PC-9 (cell line): ENCODE measurements around the gene CUTA. TPM values are rescaled to one million over a fixed set of nuclear protein-coding genes. Genes with fewer than 3 reads are reported as not detected.
"Not testable (repeated sequence)": the region's sequence is repeated elsewhere in the genome, so short reads cannot be mapped to it uniquely, and the experiment has no call there.

Experiments used
- BruUV-seq: library from RNA; stranded (reverse); fragments of 400-500 nt; replicated peaks from 2 replicates; lab custom pipeline; 2021; lab: Mats Ljungman, UMichigan
- CTCF ChIA-PET: fragments of 300-600 bp; sonication (Branson Sonifier 250); formaldehyde crosslinking; loops from one replicate; lab custom pipeline; 2022; ENCODE audit warnings: antibody characterized with exemption; lab: Charles Lee
- POLR2A ChIA-PET: fragments of 300-600 bp; sonication (Branson Sonifier 250); formaldehyde crosslinking; loops from one replicate; lab custom pipeline; 2022; ENCODE audit warnings: antibody characterized with exemption; ENCODE audit not compliant: unreplicated experiment; lab: Charles Lee
- DNase-seq, 2 experiments: peaks; one replicate each; pipeline versions ENCODE4 v3.0.0 to v3.0.0-alpha.2; 2015 to 2022; ENCODE audit warnings: mixed read lengths in 1 of 2
- H2AFZ ChIP-seq: fragments of 200-600 bp; sonication (generic); 2 replicates; pipeline ENCODE4 v1.8.1; 2017; ENCODE audit warnings: antibody characterized with exemption
- H3F3A ChIP-seq: fragments of 200-600 bp; sonication (generic); 2 replicates; pipeline ENCODE4 v1.8.1; 2017; ENCODE audit warnings: antibody characterized with exemption, mild to moderate bottlenecking, low read depth; ENCODE audit not compliant: insufficient read depth
- H3K27ac ChIP-seq: fragments of 200-600 bp; sonication (generic); 2 replicates; pipeline ENCODE4 v1.6.1; 2016; ENCODE audit warnings: mixed run types
- H3K27me3 ChIP-seq: fragments of 200-600 bp; sonication (generic); 2 replicates; pipeline ENCODE4 v1.6.1; 2016; ENCODE audit warnings: low read depth, mixed run types; ENCODE audit not compliant: insufficient read depth
- H3K36me3 ChIP-seq: fragments of 200-600 bp; sonication (generic); 2 replicates; pipeline ENCODE4 v1.6.1; 2016; ENCODE audit warnings: low read depth, mixed run types
- H3K4me1 ChIP-seq: fragments of 200-600 bp; sonication (generic); replicated peaks from 2 replicates; pipeline ENCODE4 v1.6.1; 2016; ENCODE audit warnings: mixed run types; ENCODE audit not compliant: insufficient read depth
- H3K4me2 ChIP-seq: fragments of 200-600 bp; sonication (generic); 2 replicates; pipeline ENCODE4 v1.6.1; 2017; ENCODE audit warnings: mixed run types
- H3K4me3 ChIP-seq: fragments of 200-600 bp; sonication (generic); 2 replicates; pipeline ENCODE4 v1.6.1; 2016; ENCODE audit warnings: mixed run types
- H3K79me2 ChIP-seq: fragments of 200-600 bp; sonication (generic); 2 replicates; pipeline ENCODE4 v1.6.1; 2017; ENCODE audit warnings: low read depth, mixed run types
- H3K9me2 ChIP-seq: fragments of 200-600 bp; sonication (generic); 2 replicates; pipeline ENCODE4 v1.8.1; 2017; ENCODE audit warnings: mild to moderate bottlenecking; ENCODE audit not compliant: insufficient read depth
- H3K9me3 ChIP-seq: fragments of 200-600 bp; sonication (generic); 2 replicates; pipeline ENCODE4 v1.8.1; 2016; ENCODE audit warnings: low read depth; ENCODE audit not compliant: insufficient read depth
- H4K20me1 ChIP-seq: fragments of 200-600 bp; sonication (generic); 2 replicates; pipeline ENCODE4 v1.8.1; 2017; ENCODE audit not compliant: insufficient read depth
- EZH2 ChIP-seq: fragments of 200-600 bp; sonication (generic); IDR thresholded peaks from 2 replicates; pipeline ENCODE4 v1.8.0; 2017; ENCODE audit warnings: antibody characterized with exemption, low read depth
- intact Hi-C: fragments of 100-400 bp; cut with micrococcal nuclease; formaldehyde crosslinking; loops from one replicate; pipeline ENCODE4 v1.10.0; 2022; ENCODE audit not compliant: unreplicated experiment
- total RNA-seq: library from RNA; stranded (reverse); gene quantifications from 2 replicates; pipeline ENCODE4 v1.2.3, GENCODE V29; 2021
- TF ChIP-seq, protein P1 (sequence below): fragments of 200-600 bp; sonication (generic); conservative IDR thresholded peaks from 2 replicates; pipeline ENCODE4 v1.6.1; 2017; ENCODE audit warnings: mixed run types, antibody characterized with exemption, mild to moderate bottlenecking, moderate library complexity

CUTA gene
- total RNA-seq, 1 experiment from 2014 or later: 213 TPM

DNA sequence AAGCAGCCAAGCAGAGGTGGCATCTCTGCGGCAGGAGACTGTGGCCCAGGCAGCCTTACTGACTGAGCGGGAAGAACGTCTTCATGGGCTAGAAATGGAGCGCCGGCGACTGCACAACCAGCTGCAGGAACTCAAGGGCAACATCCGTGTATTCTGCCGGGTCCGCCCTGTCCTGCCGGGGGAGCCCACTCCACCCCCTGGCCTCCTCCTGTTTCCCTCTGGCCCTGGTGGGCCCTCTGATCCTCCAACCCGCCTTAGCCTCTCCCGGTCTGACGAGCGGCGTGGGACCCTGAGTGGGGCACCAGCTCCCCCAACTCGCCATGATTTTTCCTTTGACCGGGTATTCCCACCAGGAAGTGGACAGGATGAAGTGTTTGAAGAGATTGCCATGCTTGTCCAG is 13.0 kb downstream of the CUTA start:
- ChIA-PET CTCF (no interaction called here), POLR2A (no interaction called here)
- no TSS peak for BruUV-seq
- intact Hi-C loops: no loop called here
- H3K27me3 ChIP-seq: no peaks in the 10 kb centered on the region
- H2AFZ ChIP-seq: no peak overlapping the region
- no peak for DNase-seq
- H3F3A ChIP-seq: peaks cover 31% of the 10 kb centered on the region
- peaks cover 11% of the 10 kb centered on the region; the same call in 1 of the 2 replicates for H3K36me3 ChIP-seq
- no peaks in the 10 kb centered on the region for H3K9me2 ChIP-seq
- TF ChIP-seq, protein P1, sequence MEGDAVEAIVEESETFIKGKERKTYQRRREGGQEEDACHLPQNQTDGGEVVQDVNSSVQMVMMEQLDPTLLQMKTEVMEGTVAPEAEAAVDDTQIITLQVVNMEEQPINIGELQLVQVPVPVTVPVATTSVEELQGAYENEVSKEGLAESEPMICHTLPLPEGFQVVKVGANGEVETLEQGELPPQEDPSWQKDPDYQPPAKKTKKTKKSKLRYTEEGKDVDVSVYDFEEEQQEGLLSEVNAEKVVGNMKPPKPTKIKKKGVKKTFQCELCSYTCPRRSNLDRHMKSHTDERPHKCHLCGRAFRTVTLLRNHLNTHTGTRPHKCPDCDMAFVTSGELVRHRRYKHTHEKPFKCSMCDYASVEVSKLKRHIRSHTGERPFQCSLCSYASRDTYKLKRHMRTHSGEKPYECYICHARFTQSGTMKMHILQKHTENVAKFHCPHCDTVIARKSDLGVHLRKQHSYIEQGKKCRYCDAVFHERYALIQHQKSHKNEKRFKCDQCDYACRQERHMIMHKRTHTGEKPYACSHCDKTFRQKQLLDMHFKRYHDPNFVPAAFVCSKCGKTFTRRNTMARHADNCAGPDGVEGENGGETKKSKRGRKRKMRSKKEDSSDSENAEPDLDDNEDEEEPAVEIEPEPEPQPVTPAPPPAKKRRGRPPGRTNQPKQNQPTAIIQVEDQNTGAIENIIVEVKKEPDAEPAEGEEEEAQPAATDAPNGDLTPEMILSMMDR: no peak
- no peak for TF ChIP-seq EZH2
- no peaks in the 10 kb centered on the region for H3K9me3 ChIP-seq
- no peak overlapping the region for H3K4me3 ChIP-seq
- H3K4me1 ChIP-seq: peaks cover 7% of the 10 kb centered on the region; the same call in 1 of the 2 replicates
- H3K27ac ChIP-seq: no peak overlapping the region
- H3K4me2 ChIP-seq: no peak overlapping the region
- H4K20me1 ChIP-seq: no peaks in the 10 kb centered on the region
- no peaks in the 10 kb centered on the region for H3K79me2 ChIP-seq

DNA sequence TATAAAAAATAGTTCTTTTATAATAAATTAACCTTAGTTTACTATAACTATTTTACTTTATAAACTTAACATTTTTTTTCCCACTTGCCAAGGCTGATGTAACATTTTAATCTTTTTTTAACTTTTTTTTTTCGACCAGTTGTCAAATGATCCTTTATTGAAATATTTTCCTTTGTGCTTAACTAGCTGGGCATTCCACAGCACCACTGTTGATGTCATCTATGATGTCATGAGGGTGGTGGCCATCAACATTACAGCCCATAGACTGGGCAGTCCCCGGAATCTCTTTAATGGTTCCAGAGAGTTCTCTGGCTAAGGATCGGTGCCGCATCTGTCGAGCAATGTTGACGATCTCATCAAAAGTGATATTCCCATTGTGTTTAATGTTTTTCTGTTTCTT is 18.0 kb downstream of the CUTA start:
- H3F3A ChIP-seq, H3K4me2 ChIP-seq, H4K20me1 ChIP-seq, H3K9me3 ChIP-seq, H3K27me3 ChIP-seq, POLR2A ChIA-PET, H3K27ac ChIP-seq, BruUV-seq, DNase-seq, CTCF ChIA-PET, H2AFZ ChIP-seq, intact Hi-C loops, H3K4me1 ChIP-seq, H3K9me2 ChIP-seq, H3K4me3 ChIP-seq: not testable (repeated sequence)
- peaks cover 11% of the 10 kb centered on the region; the same call in 1 of the 2 replicates for H3K36me3 ChIP-seq
- H3K79me2 ChIP-seq: peaks cover 36% of the 10 kb centered on the region

DNA sequence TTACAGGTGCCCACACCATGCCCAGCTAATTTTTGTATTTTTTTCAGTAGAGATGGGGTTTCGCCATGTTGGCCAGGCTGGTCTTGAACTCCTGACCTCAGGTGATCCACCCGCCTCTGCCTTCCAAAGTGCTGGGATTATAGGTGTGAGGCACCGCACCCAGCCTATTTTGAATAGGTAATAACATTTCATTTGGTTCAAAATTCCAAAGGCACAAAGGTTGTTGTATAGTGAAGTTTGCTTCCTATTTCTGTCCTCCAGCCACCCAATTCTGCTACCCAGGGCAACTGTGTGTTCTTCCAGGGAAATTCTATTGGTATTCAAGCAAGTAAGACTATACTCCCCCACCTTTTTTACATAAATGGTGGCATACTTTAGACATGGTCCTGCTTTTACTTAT is 19.3 kb downstream of the CUTA start:
- H3K27me3 ChIP-seq, intact Hi-C loops, H3K4me2 ChIP-seq, H3F3A ChIP-seq, H2AFZ ChIP-seq, H4K20me1 ChIP-seq, BruUV-seq, H3K9me3 ChIP-seq, CTCF ChIA-PET, H3K27ac ChIP-seq, H3K4me3 ChIP-seq, DNase-seq, H3K9me2 ChIP-seq, H3K36me3 ChIP-seq: not testable (repeated sequence)
- Histone ChIP-seq H3K79me2 (peaks cover 48% of the 10 kb centered on the region), H3K4me1 (peaks cover 20% of the 10 kb centered on the region)
- POLR2A ChIA-PET: interaction anchor here (0.7 kb wide), 1 partner anchor 73 kb away, joined by 3 read pairs; no protein-coding TSS in a partner anchor

DNA sequence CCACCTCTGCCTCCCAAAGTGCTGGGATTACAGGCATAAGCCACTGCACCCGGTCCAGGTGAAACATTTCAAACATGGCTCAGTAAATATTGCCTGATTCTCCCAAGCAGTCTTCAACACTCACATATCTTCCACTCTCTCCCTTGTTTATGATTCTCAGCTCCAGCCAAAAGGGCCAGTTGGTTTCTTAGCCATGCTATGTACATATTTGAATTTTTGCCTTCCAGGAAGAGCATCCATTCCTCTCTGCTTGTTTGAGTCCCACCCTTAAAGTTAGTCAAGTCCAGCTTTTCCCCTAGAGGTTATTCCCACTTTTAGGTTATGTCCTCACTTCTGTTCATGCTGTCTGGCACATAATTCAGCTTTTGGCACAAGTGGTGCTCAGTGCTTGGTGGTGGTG is 20.4 kb downstream of the CUTA start:
- Histone ChIP-seq H3F3A (peaks cover 2% of the 10 kb centered on the region; the same call in 1 of the 2 replicates), H3K4me3 (no peak overlapping the region), H2AFZ (no peak overlapping the region), H3K27me3 (no peaks in the 10 kb centered on the region), H3K9me3 (no peaks in the 10 kb centered on the region), H4K20me1 (no peaks in the 10 kb centered on the region; the same call in 1 of the 2 replicates), H3K27ac (no peak overlapping the region), H3K9me2 (no peaks in the 10 kb centered on the region), H3K4me2 (no peak overlapping the region), H3K79me2 (peaks cover 59% of the 10 kb centered on the region), H3K36me3 (no peaks in the 10 kb centered on the region), H3K4me1 (peaks cover 31% of the 10 kb centered on the region)
- ChIA-PET POLR2A (no interaction called here), CTCF (no interaction called here)
- intact Hi-C loops: no loop called here
- TF ChIP-seq EZH2: no peak
- TF ChIP-seq, protein P1: no peak
- DNase-seq: no peak
- BruUV-seq: no TSS peak
